Measurements from ENCODE around the gene UNC79.

Gene UNC79

DNA sequence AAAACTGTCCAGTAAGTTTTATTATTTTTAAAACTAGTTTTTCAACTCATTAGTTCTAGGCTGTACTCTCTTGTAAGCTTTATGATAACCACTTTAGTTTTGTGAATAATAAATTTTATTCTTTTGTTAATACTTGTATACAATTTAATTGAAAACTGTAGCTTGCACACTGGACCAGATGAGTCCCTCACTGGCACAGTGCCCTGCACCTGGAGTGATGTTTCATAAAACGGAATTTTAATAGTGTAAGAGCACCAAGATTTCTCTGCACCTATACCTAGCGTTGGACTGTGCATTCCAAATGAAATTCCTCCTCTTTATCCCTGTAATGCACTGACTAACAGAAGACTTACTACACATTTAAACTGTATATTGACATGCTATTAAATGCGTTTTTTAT, 276.7 kb downstream of the UNC79 start:
- TF ChIP-seq, protein P1, sequence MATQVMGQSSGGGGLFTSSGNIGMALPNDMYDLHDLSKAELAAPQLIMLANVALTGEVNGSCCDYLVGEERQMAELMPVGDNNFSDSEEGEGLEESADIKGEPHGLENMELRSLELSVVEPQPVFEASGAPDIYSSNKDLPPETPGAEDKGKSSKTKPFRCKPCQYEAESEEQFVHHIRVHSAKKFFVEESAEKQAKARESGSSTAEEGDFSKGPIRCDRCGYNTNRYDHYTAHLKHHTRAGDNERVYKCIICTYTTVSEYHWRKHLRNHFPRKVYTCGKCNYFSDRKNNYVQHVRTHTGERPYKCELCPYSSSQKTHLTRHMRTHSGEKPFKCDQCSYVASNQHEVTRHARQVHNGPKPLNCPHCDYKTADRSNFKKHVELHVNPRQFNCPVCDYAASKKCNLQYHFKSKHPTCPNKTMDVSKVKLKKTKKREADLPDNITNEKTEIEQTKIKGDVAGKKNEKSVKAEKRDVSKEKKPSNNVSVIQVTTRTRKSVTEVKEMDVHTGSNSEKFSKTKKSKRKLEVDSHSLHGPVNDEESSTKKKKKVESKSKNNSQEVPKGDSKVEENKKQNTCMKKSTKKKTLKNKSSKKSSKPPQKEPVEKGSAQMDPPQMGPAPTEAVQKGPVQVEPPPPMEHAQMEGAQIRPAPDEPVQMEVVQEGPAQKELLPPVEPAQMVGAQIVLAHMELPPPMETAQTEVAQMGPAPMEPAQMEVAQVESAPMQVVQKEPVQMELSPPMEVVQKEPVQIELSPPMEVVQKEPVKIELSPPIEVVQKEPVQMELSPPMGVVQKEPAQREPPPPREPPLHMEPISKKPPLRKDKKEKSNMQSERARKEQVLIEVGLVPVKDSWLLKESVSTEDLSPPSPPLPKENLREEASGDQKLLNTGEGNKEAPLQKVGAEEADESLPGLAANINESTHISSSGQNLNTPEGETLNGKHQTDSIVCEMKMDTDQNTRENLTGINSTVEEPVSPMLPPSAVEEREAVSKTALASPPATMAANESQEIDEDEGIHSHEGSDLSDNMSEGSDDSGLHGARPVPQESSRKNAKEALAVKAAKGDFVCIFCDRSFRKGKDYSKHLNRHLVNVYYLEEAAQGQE (IDR thresholded peaks at IDR 0.05; ENCODE audit: insufficient read depth in 1 of 2, low read depth in 2 of 2, low read length in 2 of 2), result no peak
- no peak for TF ChIP-seq FOXP2 (optimal IDR thresholded peaks at IDR 0.05; ENCODE audit: borderline replicate concordance, extremely low read depth, extremely low read length, insufficient read depth)
- TF ChIP-seq POLR2AphosphoS5 (IDR thresholded peaks at IDR 0.05; ENCODE audit: low read depth, low read length), result no peak
- no peak for TF ChIP-seq TAF1 (IDR thresholded peaks at IDR 0.05; ENCODE audit: borderline replicate concordance, insufficient read depth, low read length)
- TF ChIP-seq SIN3A (IDR thresholded peaks at IDR 0.05; ENCODE audit: borderline replicate concordance, insufficient read depth, low read length), result no peak

DNA sequence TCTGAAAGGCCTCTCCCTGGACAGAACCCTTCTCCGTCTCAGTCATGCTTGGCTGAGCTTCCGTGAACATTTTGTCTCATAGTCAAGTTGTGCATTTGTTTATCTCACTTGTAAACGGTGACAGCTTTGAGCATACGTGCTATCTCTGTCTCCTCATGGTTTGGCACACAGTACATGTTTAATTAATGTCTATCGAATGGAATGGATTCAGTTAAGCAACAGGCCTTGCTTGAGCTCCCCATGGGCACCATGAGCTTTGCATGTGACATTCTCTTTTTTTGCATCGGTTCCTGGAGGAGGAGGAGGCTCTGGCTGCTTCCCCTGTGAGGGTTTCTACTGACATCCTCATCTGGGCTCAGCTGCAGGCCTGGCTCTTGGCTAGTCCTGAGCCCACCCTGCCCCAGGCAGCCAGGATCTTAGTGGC, 277.6 kb downstream of the UNC79 start:
- TF ChIP-seq POLR2AphosphoS5 (IDR thresholded peaks at IDR 0.05; ENCODE audit: low read depth, low read length) (no peak), TAF1 (IDR thresholded peaks at IDR 0.05; ENCODE audit: borderline replicate concordance, insufficient read depth, low read length) (no peak), SIN3A (IDR thresholded peaks at IDR 0.05; ENCODE audit: borderline replicate concordance, insufficient read depth, low read length) (no peak), FOXP2 (optimal IDR thresholded peaks at IDR 0.05; ENCODE audit: borderline replicate concordance, extremely low read depth, extremely low read length, insufficient read depth) (no peak)
- TF ChIP-seq, protein P1 (IDR thresholded peaks at IDR 0.05; ENCODE audit: insufficient read depth in 1 of 2, low read depth in 2 of 2, low read length in 2 of 2), result no peak

DNA sequence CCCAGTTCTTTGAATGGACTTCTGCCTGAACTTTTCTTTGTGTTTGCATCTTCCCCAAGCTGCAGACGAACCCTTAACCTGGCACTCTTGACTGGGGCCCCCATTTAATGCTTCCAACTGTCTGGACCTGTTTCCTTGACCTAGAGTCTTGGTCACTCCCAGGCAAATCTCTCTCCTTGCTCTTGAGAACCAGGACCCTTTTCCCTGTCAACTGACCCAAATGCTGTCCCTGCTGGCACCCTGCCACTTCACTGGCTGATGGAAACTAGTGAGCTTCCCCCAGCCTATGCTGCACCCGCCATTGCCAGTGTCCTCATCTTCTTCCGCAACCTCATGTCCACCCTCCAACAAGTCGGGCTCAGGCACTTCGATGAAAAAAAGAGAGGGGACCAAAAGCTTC, 278.1 kb downstream of the UNC79 start:
- TF ChIP-seq, protein P1 (IDR thresholded peaks at IDR 0.05; ENCODE audit: insufficient read depth in 1 of 2, low read depth in 2 of 2, low read length in 2 of 2), result no peak
- TF ChIP-seq POLR2AphosphoS5 (IDR thresholded peaks at IDR 0.05; ENCODE audit: low read depth, low read length) (no peak), FOXP2 (optimal IDR thresholded peaks at IDR 0.05; ENCODE audit: borderline replicate concordance, extremely low read depth, extremely low read length, insufficient read depth) (no peak), TAF1 (IDR thresholded peaks at IDR 0.05; ENCODE audit: borderline replicate concordance, insufficient read depth, low read length) (no peak), SIN3A (IDR thresholded peaks at IDR 0.05; ENCODE audit: borderline replicate concordance, insufficient read depth, low read length) (no peak)

GRCh38 chr14:93709249-93709648, 278.5 kb downstream of the UNC79 start:
- TF ChIP-seq POLR2AphosphoS5 (IDR thresholded peaks at IDR 0.05; ENCODE audit: low read depth, low read length) (no peak), SIN3A (IDR thresholded peaks at IDR 0.05; ENCODE audit: borderline replicate concordance, insufficient read depth, low read length) (no peak), FOXP2 (optimal IDR thresholded peaks at IDR 0.05; ENCODE audit: borderline replicate concordance, extremely low read depth, extremely low read length, insufficient read depth) (no peak), TAF1 (IDR thresholded peaks at IDR 0.05; ENCODE audit: borderline replicate concordance, insufficient read depth, low read length) (no peak)
- TF ChIP-seq, protein P1 (IDR thresholded peaks at IDR 0.05; ENCODE audit: insufficient read depth in 1 of 2, low read depth in 2 of 2, low read length in 2 of 2), result no peak

Data from PFSK-1 (cell line).